GM12873 (cell line): Measurements from ENCODE around the gene ARHGEF28.

Source experiments
- CTCF ChIP-seq: IDR thresholded peaks from 2 replicates; pipeline ENCODE4 v1.5.1; 2012; ENCODE audit warnings: low read depth, mild to moderate bottlenecking, moderate library complexity, low read length, control low read depth; ENCODE audit not compliant: insufficient read depth; ENCODE audit errors: missing control alignments

Gene ARHGEF28

DNA sequence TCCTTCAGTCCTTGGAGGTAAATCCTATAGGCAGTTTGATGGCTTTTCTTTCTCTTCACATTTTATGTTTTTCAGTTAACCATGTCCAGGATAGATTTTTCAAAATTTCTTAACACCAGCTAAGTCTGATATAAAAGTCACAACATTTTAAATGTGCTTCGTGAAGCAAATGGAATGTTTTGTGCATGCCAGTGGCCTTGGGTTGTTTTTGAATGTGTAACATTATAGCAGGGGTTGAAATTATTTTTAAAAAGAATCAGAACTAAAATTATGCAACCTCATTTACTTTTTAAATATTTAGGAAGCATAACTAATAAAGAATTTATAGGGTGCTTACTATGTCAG, 201.1 kb downstream of the ARHGEF28 start:
- no peak for TF ChIP-seq CTCF

DNA sequence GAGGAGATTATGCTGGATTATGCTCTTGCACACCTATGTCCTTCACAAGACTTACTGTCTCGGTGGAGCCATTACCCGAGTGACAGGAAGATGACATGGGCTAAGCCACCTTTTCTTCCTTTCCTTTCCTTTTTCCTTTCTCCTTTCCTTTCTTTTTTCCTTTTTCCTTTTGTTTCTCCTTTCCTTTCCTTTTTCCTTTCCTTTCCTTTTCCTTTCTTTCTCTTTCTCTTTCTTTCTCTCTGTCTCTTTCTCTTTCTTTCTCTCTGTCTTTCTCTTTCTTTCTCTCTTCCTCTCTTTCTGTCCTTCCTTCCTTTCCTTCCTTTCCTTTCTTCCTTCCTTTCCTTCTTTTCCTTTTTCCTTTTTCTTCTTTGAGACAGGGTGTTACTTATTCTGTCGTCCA, 202.5 kb downstream of the ARHGEF28 start:
- TF ChIP-seq CTCF, result no peak

DNA sequence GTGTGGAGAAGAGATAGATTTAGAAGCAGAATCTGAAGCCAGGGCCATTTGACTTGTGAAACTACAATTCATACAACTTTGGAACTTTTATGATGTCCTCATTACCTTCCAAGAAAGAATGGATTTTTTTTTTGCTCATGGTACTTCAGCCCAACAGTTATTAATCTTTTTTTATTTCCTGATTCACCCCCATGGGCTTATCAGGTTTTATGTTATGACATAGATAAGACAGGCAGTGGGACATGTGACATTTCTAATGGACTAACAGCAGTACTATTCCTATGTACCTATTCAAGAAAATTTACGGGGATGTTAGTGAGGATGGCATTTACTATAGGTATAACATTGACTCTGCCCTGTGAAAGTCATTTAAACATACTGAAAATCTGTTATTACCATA, 204.7 kb downstream of the ARHGEF28 start:
- TF ChIP-seq CTCF, result no peak

DNA sequence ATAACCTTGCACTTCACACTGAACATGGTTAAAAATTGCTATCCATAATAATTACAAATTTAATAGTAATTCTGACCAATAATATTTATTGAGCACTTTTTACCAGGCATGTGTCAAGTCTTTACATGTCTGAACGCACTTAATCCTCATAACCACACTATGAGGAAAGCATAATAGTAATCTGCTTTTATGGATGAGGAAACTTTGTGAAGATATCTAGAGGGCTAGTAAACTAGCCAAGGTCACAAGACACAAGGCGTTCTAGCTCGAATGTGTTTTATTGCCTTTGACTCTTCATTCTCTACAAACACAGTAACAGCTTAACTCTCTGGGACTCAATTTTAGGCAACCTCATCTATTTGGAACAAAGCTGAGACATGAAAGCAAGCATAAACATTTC, 205.1 kb downstream of the ARHGEF28 start:
- no peak for TF ChIP-seq CTCF

DNA sequence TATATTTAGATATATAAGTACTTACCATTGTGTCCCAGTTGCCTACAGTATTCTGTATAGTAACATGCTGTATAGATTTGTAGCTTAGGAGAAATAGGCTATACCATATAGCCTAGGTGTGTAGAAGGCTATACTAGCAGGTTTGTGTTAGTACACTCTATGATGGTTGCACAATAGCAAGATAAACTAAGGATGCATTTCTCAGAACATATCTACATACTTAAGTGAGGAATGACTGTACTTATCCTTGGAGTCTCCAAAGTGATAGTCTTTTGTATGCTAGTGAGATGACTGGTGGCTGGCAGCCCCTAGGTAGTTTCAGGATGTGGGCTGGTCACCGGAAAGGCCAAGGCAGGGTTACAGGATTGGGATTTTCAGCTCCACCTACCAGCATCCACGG, 208.7 kb downstream of the ARHGEF28 start:
- no peak for TF ChIP-seq CTCF

GRCh38 chr5:73835726-73836125, 209.7 kb downstream of the ARHGEF28 start:
- no peak for TF ChIP-seq CTCF

GRCh38 chr5:73836607-73837006, 210.6 kb downstream of the ARHGEF28 start:
- no peak for TF ChIP-seq CTCF

GRCh38 chr5:73838901-73839300, 212.9 kb downstream of the ARHGEF28 start:
- TF ChIP-seq CTCF, result no peak
